ENCODE measurements around the gene PNKD.

GRCh38 chr2:218296200-218296599 lies 25.9 kb downstream of the PNKD start:
- TF ChIP-seq CTCF (IDR thresholded peaks at IDR 0.05) (no peak), POLR2A (IDR thresholded peaks at IDR 0.05) (no peak), POLR2AphosphoS5 (IDR thresholded peaks at IDR 0.05) (no peak)

Measured in suprapubic skin (tissue), 4 donors.